ENCODE data around the gene LRRC4C.

GRCh38 chr11:41333357-41333756 is 126.1 kb downstream of the LRRC4C start:
- TF ChIP-seq CTCF (IDR thresholded peaks at IDR 0.05) (no peak), EZH2phosphoT487 (IDR thresholded peaks at IDR 0.05) (no peak)
